A673 (cell line): Measurements from ENCODE around the gene VAMP4.

Source experiments
- CTCF ChIP-seq: fragments of 300-800, 200-600 bp; sonication (generic); conservative IDR thresholded peaks from 2 replicates; pipeline ENCODE4 v1.5.1; 2017; ENCODE audit warnings: low read depth, mild to moderate bottlenecking, antibody characterized with exemption, low read length, moderate library complexity, mixed read lengths
- EZH2 ChIP-seq: fragments of 200-600 bp; sonication (generic); IDR thresholded peaks from 2 replicates; pipeline ENCODE4 v1.6.1; 2017; ENCODE audit warnings: borderline replicate concordance, low read depth, mild to moderate bottlenecking, mixed read lengths, antibody characterized with exemption, low read length; ENCODE audit not compliant: poor library complexity, severe bottlenecking

- TF ChIP-seq CTCF (no peak), EZH2 (no peak)
Measured at GRCh38 chr1:171754971-171755370, 13.1 kb upstream of the VAMP4 start.
